Prostate gland (tissue), 2 donors: ENCODE results near the gene KLHL12.

Source experiments
- CTCF ChIP-seq, 4 experiments: fragments of 200-600 bp in 2 of 4; fragments of 450-650 bp in 2 of 4; sonication (generic) in 2 of 4; IDR thresholded peaks; 1 replicate in 3 of 4; 2 replicates in 1 of 4; pipeline ENCODE4 v1.5.1; 2016 to 2019; ENCODE audit warnings: antibody characterized with exemption in 4 of 4, mild to moderate bottlenecking in 2 of 4, moderate library complexity in 2 of 4
- POLR2A ChIP-seq: fragments of 450-650 bp; IDR thresholded peaks from one replicate; pipeline ENCODE4 v1.6.1; 2016; ENCODE audit warnings: antibody characterized with exemption, mild to moderate bottlenecking
- POLR2AphosphoS5 ChIP-seq: sonication (generic); formaldehyde crosslinking; IDR thresholded peaks from one replicate; pipeline ENCODE4 v1.6.1; 2017; ENCODE audit warnings: antibody characterized with exemption

DNA sequence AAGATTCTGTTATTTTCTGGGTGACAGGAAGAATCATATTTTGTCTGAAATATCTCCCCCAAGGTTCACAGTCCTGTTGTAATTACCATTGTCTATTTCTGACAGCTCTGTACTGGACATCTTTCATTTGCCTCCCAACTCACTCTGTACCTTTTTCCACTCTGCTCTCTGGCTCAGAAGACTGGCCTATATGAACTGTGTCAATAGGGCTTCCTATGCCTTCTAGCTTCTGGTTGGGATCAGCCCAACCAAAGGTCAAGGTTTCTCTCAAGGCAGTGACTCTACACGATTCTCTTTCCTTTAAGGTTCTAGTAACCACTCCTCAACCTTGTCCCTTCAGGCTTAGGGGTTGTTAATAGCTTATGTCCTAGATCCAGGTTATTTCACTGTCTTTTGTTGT, 17.5 kb downstream of the KLHL12 start:
- TF ChIP-seq CTCF (IDR thresholded peaks at IDR 0.05) (no peak), POLR2AphosphoS5 (no peak), POLR2A (no peak)
